SK-N-MC (cell line): ENCODE data around the gene COL15A1.

Experiments used
- EZH2 ChIP-seq: fragments of 200-600 bp; sonication (generic); IDR thresholded peaks from one replicate; pipeline ENCODE4 v1.6.1; 2017; ENCODE audit warnings: antibody characterized with exemption
- FOXP2 ChIP-seq: optimal IDR thresholded peaks from 2 replicates; pipeline ENCODE3; 2011; ENCODE audit warnings: mild to moderate bottlenecking, moderate library complexity; ENCODE audit not compliant: insufficient read depth; ENCODE audit errors: extremely low read length, control extremely low read depth
- POLR2AphosphoS5 ChIP-seq: IDR thresholded peaks from 2 replicates; pipeline ENCODE4 v1.6.1; 2012; ENCODE audit warnings: mild to moderate bottlenecking, low read depth, low read length, borderline replicate concordance

DNA sequence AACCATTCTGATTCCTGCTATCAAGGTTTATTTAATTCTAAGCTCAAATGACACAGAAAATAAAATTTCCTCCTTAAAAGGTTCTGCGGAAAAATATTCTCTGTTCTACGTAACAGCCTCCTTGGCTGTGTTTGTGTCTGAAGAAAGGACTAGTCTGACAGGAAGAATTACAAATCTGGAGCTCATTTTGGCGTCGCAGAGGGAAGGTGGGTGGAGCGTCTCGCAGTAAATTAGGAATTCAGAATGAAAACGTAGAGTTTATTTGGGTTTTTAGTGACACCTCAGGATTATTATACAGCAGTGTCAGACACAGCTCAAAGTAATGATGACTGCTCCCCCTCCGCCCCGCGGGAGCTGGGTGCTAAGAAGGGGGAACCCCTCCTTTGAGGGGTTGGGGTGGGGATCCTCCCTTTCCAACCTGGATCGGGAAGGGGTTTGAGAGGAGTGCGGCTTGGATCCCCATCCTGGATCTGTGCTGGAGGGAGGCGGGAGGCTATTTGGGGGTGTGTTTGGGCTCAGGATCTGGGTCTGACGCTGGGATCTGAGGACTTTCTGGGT, 160.3 kb downstream of the COL15A1 start:
- TF ChIP-seq FOXP2 (no peak), EZH2 (no peak), POLR2AphosphoS5 (no peak)
